ENCODE results near the gene PRDX6.
"Not testable (repeated sequence)": the region's sequence is repeated elsewhere in the genome, so short reads cannot be mapped to it uniquely, and the experiment has no call there.

PRDX6 gene

GRCh38 chr1:173502104-173502503 lies 25.0 kb downstream of the PRDX6 start:
- no peak for DNase-seq

GRCh38 chr1:173503391-173503790 lies 26.3 kb downstream of the PRDX6 start:
- DNase-seq, result no peak

DNA sequence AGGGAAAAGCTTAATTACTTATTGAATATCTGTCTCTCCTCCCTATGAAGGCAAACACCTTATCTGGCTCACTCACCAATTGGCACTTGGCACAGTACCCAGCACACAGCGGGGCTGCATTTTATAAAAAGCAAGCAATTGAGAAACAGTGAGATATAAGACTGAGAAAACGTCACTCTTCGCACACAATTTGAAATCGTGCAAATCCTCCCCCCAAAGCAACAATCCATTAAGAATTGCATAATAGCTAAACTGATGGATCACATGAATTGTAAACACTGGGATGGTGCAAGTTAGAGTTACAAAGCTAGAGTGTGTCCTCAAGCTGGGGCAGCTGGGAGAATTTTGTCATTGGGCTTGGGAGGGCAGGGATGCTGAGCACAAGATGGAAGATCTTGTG lies 27.1 kb downstream of the PRDX6 start:
- no peak for DNase-seq

- no peak for DNase-seq
These were observed 28.3 kb downstream of the PRDX6 start for GRCh38 chr1:173505391-173505790.

GRCh38 chr1:173506437-173506836 lies 29.3 kb downstream of the PRDX6 start:
- no peak for DNase-seq

DNA sequence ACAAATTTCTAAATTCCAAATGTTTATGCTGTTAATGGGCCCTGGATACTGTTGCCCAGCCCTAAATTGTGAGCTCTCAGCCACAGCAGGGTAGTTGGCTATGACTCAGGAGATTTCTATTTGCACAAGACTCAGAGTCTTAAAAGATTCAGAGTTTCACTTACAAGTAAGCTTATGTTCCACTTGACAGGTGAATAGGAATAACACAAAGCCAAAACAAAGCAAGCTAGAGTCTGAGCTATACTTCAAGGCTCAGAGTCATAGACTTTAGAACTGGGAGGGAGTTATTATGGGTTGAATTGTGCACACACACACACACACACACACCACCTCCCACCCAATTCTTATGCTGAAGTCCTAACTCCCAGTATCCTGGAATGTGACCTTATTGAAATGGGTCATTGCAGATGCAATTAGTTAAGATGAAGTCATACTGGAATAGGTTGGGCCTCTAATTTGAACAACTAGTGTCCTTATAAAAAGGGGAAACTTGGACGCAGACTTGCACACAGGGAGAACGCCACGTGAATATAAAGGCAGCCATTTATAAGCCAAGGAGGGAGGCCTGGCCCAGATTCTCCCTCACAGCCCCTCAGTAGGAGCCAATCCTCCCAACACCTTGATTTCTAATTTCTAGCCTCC lies 30.2 kb downstream of the PRDX6 start:
- DNase-seq, result no peak

DNA sequence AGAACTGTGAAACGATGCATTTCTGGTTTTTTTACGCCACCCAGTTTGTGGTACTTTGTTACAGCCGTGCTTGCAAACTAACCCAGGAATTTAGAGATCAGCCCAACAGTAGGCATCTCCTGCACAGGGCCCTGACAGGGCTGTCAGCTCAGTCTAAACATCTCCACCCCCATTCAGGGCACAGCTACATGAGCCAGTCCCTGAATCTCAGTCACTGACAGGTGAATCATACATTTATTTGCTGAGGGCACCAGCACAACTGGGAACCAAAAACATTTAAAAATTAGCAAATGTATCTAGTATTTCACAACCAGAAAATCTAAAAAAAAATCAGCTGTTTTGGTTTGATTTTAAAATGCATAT lies 30.7 kb downstream of the PRDX6 start:
- DNase-seq, result no peak

DNA sequence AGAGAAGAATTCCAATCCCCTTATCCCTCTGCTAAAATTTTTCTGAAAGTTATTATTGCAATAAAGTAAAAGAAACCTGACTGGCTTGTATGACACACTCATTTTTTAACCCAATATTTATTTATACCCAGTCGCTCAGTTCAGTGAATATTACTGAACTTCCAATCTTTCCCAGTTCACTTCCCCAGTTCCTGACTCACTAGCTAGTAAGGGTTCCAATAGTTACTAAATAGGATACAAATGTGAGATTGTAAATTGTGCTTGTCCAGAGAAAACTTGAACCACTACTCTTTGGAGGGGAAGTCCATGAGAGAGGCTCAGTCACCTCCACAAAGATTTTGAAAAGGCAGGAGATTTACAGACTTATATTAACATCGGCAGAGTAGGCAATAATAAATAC lies 31.4 kb downstream of the PRDX6 start:
- DNase-seq, result no peak

- no peak for DNase-seq
These were observed 32.7 kb downstream of the PRDX6 start for GRCh38 chr1:173509797-173510196.

DNA sequence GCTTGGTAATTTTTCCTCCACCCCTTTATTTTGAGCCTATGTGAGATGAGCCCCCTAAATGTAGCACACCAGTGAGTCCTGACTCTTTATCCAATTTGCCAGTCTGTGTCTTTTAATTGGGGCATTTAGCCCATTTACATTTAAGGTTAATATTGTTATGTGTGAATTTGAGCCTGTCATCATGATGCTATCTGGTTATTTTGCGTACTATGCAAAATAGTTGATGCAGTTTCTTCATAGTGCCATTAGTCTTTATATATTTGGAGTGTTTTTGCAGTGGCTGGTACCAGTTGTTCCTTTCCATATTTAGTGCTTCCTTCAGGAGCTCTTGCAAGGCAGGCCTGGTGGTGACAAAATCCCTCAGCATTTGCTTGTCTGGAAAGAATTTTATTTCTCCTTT lies 37.4 kb downstream of the PRDX6 start:
- DNase-seq, result not testable (repeated sequence)

DNA sequence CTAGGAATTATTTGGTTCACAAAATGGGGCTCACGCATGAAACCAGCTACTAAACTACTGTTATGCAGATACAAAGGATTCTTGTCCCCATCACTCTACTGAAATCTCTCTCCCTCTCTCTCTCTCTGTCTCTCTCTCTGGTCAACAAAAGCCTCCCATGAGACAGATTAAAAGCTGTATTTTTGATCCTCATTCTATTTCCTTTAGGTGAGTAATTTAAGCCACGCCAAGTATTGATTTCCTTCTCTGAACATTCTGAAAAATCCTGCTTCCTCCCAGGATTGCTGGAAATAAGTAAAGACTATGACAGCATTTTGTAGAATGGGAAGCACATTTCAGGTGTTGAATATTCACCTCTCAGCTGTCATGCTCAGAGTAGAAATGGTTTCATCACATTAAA lies 43.7 kb downstream of the PRDX6 start:
- no peak for DNase-seq

DNA sequence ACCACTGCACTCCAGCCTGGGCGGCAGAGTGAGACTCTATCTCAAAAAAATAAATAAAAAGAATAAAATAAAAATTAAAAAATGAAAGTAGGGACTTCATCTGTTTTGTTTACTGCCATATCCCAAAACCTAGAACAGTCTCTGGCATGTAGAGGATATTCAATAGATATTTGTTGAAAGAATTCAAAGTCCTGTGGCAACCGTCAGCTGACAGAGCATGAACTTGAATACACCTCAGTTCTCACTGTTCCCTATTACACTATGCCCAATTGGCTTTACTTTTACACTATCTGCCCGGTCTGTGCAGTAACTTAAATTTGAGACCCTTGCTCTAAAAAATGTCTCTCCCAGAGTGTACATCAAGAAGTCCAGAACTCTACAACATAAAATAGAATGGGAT lies 46.2 kb downstream of the PRDX6 start:
- DNase-seq, result no peak

DNA sequence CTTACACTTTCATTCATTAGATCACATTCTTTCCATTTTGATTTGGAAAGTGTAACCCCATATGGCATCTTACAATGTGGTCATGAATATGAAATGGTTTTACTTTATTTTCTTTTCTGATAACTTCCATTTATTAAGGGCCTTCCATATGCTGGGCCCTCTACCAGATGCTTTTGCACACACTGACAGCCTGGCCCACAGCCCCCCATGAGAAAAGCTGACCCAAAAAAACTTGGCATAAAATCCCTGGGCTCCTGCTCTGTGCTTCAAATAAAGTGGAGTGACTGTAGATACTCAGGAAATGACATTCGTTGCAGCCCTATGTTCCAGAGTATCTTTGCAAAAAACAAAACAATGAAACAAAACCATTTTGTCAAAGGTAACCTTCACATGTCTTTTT lies 48.8 kb downstream of the PRDX6 start:
- no peak for DNase-seq

- no peak for DNase-seq
These were observed 50.2 kb downstream of the PRDX6 start for GRCh38 chr1:173527151-173527826.

- no peak for DNase-seq
These were observed 52.0 kb downstream of the PRDX6 start for GRCh38 chr1:173529106-173529505.

- DNase-seq, result no peak
These were observed 53.9 kb downstream of the PRDX6 start for GRCh38 chr1:173530795-173531693.

- no peak for DNase-seq
These were observed 55.1 kb downstream of the PRDX6 start for GRCh38 chr1:173532237-173532636.

- no peak for DNase-seq
These were observed 59.1 kb downstream of the PRDX6 start for GRCh38 chr1:173536223-173536622.

Measured in stimulated activated naive CD4-positive, alpha-beta T cell treated with Interleukin-2 at 50 U/mL for 16 hours (primary cell).